SW 1271 (cell line): Measurements from ENCODE around the gene PRDM16.
A peak's percentile ranks its signal among the peaks of the same experiment; 100 is the strongest.

Source experiments
- DNase-seq, 2 experiments: peaks; one replicate each; lab custom pipeline; 2025; lab: John Stamatoyannopoulos, UW

Gene PRDM16

DNA sequence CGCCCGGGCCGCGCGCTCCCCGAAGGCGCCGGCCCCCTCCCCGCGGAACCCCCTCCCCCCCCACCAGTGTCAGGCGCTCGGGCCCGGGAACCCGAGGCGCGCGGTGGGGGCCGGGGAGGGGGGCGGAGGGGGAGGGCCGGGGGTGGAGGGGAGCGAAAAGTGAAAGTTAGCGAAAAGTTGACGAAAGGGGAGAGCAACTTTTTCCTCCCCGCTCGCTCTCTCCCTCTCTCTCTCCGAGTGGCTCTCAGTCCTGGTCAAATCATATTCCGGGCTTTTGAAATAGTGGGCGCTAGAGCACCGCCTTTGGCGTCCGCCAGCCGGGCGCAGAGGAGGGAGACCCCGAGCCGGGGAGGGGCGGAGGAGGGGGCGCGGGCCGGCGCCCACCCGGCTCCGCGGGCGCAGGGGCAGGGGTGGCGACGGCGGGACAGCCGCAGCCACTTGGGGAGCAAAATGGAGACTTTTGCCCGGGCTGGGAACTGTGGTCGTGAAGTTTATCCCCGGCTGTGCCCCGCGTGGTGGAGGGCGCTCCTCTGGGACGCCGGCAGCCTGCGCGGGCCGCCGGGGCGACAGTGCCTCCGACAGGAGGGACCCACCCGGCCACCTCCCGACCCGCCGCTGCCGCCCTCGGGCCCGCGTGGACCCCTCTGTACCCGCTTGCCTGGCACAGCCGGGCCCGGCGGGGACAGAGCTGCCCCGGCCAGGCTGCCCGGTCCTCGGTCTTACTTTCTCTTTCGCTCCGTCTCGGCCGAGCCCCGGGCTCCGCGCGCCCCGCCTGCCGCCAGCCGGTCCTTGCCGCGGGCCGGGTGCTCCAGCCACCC lies 697 bp downstream of the PRDM16 start:
- peak in 1 of 2 experiments; percentile 58 for DNase-seq

DNA sequence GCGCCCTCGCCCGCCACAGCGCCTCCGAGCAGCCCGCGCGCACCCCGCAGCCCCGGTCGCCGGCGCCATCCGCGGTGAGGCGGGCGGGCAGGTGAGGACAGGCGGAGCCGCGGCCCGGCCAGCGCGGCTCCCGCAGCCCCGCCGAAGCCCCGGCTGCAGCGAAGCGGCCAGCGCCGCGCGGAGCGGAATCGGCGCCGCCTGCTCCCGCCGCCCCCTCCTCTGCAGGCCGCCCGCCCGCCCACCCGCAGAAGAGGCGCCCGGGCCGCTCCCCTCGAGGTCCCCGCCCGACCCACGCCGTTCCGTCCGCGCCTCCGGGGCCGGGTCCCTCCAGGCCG lies 1.3 kb downstream of the PRDM16 start:
- no peak for DNase-seq

- no peak for DNase-seq
Observed at GRCh38 chr1:3070644-3071564, 1.9 kb downstream of the PRDM16 start.

DNA sequence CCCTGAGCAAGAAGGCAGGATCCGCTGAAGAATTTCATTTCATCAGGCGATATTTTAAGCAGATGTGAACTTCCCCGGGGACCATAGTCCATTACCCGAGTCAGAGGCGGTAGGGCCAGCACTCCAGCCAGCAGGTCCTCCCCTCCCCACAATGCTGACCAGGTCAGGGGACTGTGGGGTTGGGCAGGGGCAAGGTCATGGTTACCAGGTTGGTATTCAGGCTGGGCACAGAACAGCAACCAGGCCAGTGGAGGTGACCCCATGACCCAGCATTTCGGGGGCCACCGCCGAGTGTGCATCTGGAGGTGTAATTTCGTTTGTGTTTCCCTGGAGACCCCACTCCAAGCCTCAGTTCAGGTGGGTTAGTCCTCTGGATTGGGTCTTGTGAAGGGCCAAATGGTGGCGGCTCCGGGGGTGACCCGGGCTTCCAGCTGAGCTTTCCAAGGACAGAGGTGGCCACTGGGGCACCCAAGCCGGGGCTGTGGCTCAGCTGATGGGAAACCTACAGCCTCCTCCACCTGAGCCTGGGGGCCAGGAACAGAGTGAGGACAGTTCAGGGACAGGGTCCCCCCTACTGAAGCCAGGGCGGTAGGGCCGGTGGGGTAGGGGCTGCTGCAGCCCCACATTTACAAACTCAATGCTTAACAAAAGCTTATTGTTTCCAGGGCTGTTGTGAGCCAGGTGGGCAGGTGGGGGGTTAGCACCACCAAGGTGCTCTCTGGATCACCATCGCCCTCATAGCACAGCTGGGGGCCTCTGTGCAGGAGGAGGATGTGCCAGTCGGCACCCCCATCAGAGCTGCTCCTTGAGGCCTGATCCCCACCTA lies 2.8 kb downstream of the PRDM16 start:
- no peak for DNase-seq

DNA sequence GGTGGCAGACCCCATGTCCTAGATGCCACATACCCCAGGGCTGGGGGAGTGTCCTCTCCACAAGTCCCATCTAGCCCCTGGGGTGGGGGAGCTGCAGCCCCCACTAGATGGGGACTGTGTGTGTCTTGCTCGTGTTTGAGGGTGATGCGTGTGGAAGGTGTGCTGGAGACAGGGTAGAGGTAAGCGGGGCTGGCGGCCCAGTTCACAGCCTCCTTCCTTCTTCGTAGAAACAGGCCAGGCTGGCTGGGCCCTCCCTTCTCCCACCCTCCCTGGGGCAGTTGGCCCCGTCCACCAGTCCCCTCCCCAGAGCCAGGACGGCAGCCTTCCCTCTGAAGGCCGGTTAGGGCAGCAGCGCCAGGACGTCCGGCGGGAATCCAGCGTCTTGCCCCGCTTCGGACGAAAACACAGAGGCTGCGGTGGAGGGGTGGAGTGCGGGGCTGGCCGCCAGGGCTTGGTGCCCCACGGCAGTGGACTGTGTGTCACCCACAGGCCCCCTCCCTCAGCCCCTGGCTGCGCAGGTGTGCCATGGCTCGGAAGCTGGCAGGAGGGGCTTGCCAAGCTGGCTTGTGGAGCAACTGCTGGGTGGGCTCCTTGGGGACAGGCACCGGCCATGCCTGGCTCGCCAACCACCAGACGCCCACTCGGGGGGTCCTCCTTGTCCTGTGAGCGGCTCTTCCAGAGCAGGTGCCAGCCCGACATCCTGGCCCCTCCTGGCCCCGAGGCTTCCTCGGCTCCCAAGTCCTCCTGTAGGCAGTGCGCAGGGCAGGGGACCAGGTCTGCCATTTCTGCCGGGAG lies 3.6 kb downstream of the PRDM16 start:
- no peak for DNase-seq

- no peak for DNase-seq
Observed at GRCh38 chr1:3073186-3073488, 4.1 kb downstream of the PRDM16 start.

GRCh38 chr1:3073489-3074296 lies 4.7 kb downstream of the PRDM16 start:
- DNase-seq = no peak

DNA sequence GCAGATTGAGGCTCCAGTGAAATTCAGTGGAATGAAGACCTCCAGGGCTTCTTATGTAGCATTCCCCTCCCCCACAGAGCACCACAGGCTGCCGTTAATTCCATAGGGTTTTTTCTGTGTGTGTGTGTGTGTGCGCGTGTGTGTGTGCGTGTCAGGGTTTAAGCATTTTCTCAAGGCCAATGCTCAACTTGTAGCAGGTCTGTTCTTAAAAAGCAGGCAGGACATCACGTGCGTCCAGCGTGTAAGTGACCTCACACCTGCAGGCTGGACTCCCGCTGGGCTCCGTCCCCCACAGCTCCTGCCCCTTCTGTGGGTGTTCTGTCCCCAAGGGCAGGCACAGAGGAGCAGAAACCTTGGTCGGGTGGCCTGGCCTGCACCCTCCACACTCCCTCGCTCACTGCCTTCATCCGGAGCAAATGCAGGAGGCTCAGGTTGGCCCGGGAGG lies 5.3 kb downstream of the PRDM16 start:
- DNase-seq = no peak

- DNase-seq = no peak
Observed at GRCh38 chr1:3074800-3075199, 5.8 kb downstream of the PRDM16 start.

GRCh38 chr1:3075666-3076362 lies 6.8 kb downstream of the PRDM16 start:
- DNase-seq = no peak

- DNase-seq = no peak
Observed at GRCh38 chr1:3076363-3076740, 7.3 kb downstream of the PRDM16 start.

DNA sequence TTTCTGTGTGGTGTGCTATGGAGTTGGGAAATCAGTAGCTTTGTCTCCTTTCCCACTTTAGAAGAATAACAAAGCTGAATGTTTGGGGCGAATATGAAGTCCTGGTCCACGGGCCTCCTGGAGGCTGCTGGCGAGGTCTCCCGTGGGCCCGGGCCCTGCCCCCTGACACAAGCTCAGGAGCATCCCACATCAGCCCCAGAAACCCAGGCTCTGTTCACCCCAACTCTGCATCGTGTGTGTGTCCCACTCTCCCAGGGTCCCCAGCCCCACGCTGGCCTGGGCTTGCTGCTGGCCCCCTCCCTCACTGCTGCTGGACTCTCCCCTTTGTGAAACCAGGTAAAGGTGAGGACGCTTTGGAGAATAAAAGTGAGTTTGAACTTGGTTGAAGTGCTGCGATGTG lies 8.1 kb downstream of the PRDM16 start:
- DNase-seq = no peak

DNA sequence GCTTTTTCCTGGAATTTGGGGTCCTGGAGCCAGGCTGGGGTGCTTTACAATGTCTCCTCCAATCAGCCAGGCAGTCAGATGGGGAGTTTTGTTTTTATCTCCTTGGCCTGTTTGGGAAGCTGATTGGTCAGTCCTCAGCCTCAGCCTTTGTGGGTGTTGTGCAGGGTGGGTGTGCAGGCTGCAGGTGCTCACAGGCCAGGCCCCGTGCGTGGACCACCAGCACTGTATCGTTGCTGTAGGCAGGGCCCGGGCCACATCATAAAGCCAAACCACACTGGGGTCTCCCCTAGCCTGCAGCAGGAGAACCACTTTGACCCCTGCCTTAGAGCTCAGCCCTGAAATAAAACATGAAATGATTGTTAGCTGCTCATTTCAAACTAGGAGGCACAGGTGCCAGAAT lies 8.6 kb downstream of the PRDM16 start:
- DNase-seq = no peak

DNA sequence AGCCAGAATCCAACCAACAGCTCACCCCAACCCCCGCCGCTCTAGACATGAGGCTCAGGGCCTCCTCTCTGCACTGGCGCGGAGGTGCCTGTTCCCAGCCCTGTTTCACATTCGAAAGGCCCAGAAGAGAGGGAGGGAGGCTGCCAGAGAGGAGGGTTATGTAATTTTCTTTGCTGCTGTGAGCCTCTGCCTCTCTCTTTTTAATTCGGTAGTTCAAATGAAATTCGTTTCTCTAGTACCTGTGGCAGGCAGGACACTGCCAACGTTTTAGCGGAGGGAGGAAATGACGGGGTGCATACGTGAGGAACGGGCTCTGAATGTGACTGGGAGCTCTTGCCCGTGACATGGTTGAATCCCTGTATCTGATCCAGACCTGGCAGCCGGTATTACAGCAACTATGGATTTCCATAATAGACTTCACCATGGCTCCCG lies 9.4 kb downstream of the PRDM16 start:
- DNase-seq = no peak

- DNase-seq = no peak
Observed at GRCh38 chr1:3078871-3079270, 9.9 kb downstream of the PRDM16 start.

DNA sequence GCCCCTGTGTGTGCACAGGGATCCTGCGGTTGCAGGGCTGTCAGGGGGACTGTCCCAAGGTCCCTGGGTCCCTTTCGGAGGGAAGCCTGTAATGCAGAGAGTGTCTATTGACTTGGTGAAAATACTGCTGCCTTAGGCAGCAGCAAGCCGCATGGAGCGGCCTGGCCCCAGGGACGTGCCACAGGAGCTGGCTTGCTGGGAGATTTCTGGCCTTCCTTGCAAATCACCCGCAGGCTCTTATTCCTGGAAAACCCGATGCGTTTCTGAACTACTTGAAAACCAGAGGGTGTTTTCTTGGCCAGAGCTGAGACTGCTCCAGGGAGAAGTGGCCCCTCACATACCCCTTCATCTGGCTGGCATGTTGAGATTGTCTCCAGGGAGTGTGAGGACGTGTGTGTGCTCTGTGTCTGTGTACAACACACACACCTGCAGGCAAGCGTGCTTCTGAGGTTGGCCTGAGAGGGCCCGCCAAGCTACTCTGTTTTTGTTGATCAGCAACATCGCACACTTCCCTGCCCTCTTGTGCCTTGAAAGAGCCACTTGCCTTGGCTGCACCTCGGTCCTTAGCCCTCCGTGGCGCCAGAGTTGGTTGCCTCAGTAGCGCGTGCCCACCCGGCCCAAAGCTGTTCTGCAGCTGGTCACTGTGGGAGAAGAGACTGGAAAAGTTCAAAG lies 10.5 kb downstream of the PRDM16 start:
- DNase-seq = no peak

DNA sequence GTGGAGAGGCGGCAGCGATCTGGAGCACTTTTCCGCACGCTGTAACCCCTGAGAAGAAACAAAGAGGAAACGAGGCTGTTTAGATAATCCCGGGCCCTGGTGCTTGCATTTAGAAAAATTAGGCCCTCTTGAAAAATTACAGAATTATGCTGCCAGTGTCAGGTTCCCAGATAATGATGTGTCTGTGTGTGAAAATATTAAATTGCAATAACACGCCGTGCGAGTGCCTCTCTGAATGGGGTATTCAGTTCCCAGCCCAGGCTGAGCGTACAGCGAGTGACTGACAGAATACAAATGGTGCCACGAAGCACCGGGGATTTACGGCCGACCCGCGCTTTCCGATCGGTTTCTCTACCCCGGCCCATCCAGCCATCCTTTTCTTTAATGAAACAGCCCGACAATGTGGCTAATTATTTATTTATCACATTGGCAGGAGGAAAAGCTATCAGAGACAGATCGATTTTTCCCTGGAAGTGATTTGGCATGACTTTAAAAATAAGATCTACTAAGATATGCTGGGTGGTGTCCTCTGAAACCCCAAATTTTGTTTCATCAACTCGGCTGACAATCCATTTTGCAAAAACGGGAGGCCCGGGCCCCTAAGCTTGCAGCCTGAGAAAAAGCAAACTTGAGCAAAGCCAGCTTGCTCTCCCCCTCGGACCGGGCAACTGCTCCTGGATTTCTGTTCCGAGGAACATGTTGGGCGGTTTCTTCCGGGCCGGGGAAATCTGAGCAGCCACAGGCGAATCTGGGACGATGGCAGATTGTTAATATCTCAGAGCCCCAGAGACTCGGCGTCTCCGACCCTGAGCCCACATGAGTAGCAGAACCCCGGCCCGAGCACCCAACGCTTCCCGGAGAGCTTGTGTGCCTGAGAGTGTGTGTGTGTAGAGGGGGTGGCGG lies 11.3 kb downstream of the PRDM16 start:
- DNase-seq = no peak

- no peak for DNase-seq
Observed at GRCh38 chr1:3081171-3081683, 12.2 kb downstream of the PRDM16 start.
